OCI-M1 (cell line): ENCODE measurements around the gene CFAP97D2.
"Not testable (repeated sequence)": the region's sequence is repeated elsewhere in the genome, so short reads cannot be mapped to it uniquely, and the experiment has no call there.

Experiments used
- DNase-seq: peaks from one replicate; lab custom pipeline; 2025; lab: John Stamatoyannopoulos, UW

The CFAP97D2 gene

GRCh38 chr13:114143806-114144605, 35.1 kb upstream of the CFAP97D2 start:
- no peak for DNase-seq

GRCh38 chr13:114144606-114145244, 34.3 kb upstream of the CFAP97D2 start:
- DNase-seq: no peak

GRCh38 chr13:114145256-114145655, 33.8 kb upstream of the CFAP97D2 start:
- no peak for DNase-seq

GRCh38 chr13:114145722-114146121, 33.3 kb upstream of the CFAP97D2 start:
- no peak for DNase-seq

GRCh38 chr13:114146173-114146572, 32.9 kb upstream of the CFAP97D2 start:
- DNase-seq: no peak

GRCh38 chr13:114146629-114147028, 32.4 kb upstream of the CFAP97D2 start:
- DNase-seq: peak; percentile 37

GRCh38 chr13:114147803-114148520, 31.1 kb upstream of the CFAP97D2 start:
- DNase-seq: no peak

- DNase-seq: no peak
Observed at GRCh38 chr13:114148521-114148855, 30.6 kb upstream of the CFAP97D2 start.

- not testable (repeated sequence) for DNase-seq
Observed at GRCh38 chr13:114148886-114149285, 30.2 kb upstream of the CFAP97D2 start.

- DNase-seq: no peak
Observed at GRCh38 chr13:114149774-114150740, 29.0 kb upstream of the CFAP97D2 start.

- DNase-seq: no peak
Observed at GRCh38 chr13:114151031-114151430, 28.0 kb upstream of the CFAP97D2 start.

GRCh38 chr13:114151565-114152284, 27.3 kb upstream of the CFAP97D2 start:
- DNase-seq: no peak

GRCh38 chr13:114152285-114152645, 26.8 kb upstream of the CFAP97D2 start:
- DNase-seq: no peak

GRCh38 chr13:114152831-114153371, 26.2 kb upstream of the CFAP97D2 start:
- no peak for DNase-seq

- DNase-seq: no peak
Observed at GRCh38 chr13:114153485-114154080, 25.5 kb upstream of the CFAP97D2 start.

GRCh38 chr13:114154476-114154875, 24.6 kb upstream of the CFAP97D2 start:
- no peak for DNase-seq

GRCh38 chr13:114155320-114155719, 23.7 kb upstream of the CFAP97D2 start:
- no peak for DNase-seq

GRCh38 chr13:114155926-114156883, 22.9 kb upstream of the CFAP97D2 start:
- DNase-seq: peak; percentile 16

- no peak for DNase-seq
Observed at GRCh38 chr13:114157869-114158495, 21.1 kb upstream of the CFAP97D2 start.
